ENCODE results near the gene GRAMD4.

Gene GRAMD4
- total RNA-seq, result 22.4 to 69.5 reads per million in 2 experiments

GRCh38 chr22:46619830-46620501 lies at the start of gene GRAMD4:
Gene GRAMD4 (plus strand): TSS chr22:46620386. CDS start chr22:46626800, 6,414 bp downstream.
- DNase-seq (ENCODE audit: low read depth), result no peak

GRCh38 chr22:46571642-46572250 lies 48.4 kb upstream of the GRAMD4 start:
- no peak for DNase-seq (ENCODE audit: low read depth)

- no peak for DNase-seq (ENCODE audit: low read depth)
Observed at GRCh38 chr22:46572911-46573780, 47.0 kb upstream of the GRAMD4 start.

- DNase-seq (ENCODE audit: low read depth), result no peak
Observed at GRCh38 chr22:46573781-46574437, 46.3 kb upstream of the GRAMD4 start.

- no peak for DNase-seq (ENCODE audit: low read depth)
Observed at GRCh38 chr22:46574438-46574992, 45.7 kb upstream of the GRAMD4 start.

GRCh38 chr22:46574993-46575910 lies 44.9 kb upstream of the GRAMD4 start:
- DNase-seq (ENCODE audit: low read depth), result no peak

- no peak for DNase-seq (ENCODE audit: low read depth)
Observed at GRCh38 chr22:46575911-46576555, 44.2 kb upstream of the GRAMD4 start.

- peak; percentile 43 for DNase-seq (ENCODE audit: low read depth)
Observed at GRCh38 chr22:46576556-46577367, 43.4 kb upstream of the GRAMD4 start.

- DNase-seq (ENCODE audit: low read depth), result no peak
Observed at GRCh38 chr22:46577368-46578249, 42.6 kb upstream of the GRAMD4 start.

GRCh38 chr22:46578251-46578823 lies 41.8 kb upstream of the GRAMD4 start:
- no peak for DNase-seq (ENCODE audit: low read depth)

GRCh38 chr22:46578824-46579561 lies 41.2 kb upstream of the GRAMD4 start:
- no peak for DNase-seq (ENCODE audit: low read depth)

GRCh38 chr22:46579751-46580449 lies 40.3 kb upstream of the GRAMD4 start:
- DNase-seq (ENCODE audit: low read depth), result no peak

- DNase-seq (ENCODE audit: low read depth), result no peak
Observed at GRCh38 chr22:46580940-46581537, 39.1 kb upstream of the GRAMD4 start.

GRCh38 chr22:46581538-46582244 lies 38.5 kb upstream of the GRAMD4 start:
- DNase-seq (ENCODE audit: low read depth), result no peak

- DNase-seq (ENCODE audit: low read depth), result no peak
Observed at GRCh38 chr22:46582281-46582933, 37.8 kb upstream of the GRAMD4 start.

Measured in T follicular helper cell (primary cell).